Inflammatory macrophage treated with lipopolysaccharide for 4 hours (primary cell): Measurements from ENCODE around the gene BBS9.
"Not testable (repeated sequence)": the region's sequence is repeated elsewhere in the genome, so short reads cannot be mapped to it uniquely, and the experiment has no call there.

Experiments used
- DNase-seq: peaks from one replicate; pipeline ENCODE4 v3.0.0-alpha.2; 2020

Gene BBS9

GRCh38 chr7:33509206-33509605 lies 379.8 kb downstream of the BBS9 start:
- DNase-seq, result no peak

DNA sequence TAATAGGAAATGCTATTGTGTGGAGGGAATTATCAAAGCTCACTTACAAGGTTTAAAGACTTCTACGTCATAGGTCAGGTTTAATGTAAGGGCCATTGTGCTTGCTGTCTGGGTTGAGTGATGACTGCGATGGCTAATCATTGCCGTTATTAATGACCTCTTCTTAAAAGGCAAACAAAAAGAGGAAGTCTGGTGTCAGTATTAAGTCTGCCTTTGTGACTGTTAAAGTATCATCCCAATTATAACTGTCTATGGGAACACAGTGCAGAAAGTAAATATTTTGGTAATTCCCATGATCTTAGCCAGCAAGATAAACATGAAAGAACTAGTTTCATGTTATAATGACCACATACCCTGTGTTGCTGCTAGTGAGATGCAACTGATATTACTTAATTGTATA lies 382.4 kb downstream of the BBS9 start:
- DNase-seq, result no peak

- DNase-seq, result no peak
Observed at GRCh38 chr7:33516568-33516967, 387.2 kb downstream of the BBS9 start.

- no peak for DNase-seq
Observed at GRCh38 chr7:33517191-33517590, 387.8 kb downstream of the BBS9 start.

GRCh38 chr7:33527008-33527407 lies 397.6 kb downstream of the BBS9 start:
- not testable (repeated sequence) for DNase-seq

GRCh38 chr7:33527613-33528012 lies 398.2 kb downstream of the BBS9 start:
- DNase-seq, result not testable (repeated sequence)

DNA sequence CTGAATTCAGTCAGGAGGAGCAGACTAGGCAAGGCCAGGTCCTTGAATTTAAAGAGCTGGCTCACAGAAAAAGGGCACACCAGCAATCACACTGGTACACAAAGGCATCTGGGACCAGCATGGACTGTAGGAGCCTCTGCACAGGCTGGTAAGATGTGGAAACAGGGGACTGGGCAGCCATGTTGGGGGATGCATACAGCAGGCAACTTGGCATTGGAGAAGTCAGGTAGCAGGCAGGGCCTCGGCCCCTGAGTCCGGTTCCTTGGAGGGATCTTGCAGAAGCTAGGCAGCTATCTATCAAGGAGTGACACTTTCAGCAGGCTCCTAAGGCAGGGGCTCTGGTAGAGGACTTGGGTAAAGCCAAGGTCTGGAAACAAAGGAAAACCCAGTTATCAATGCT lies 399.7 kb downstream of the BBS9 start:
- DNase-seq, result no peak

- DNase-seq, result no peak
Observed at GRCh38 chr7:33530664-33531063, 401.3 kb downstream of the BBS9 start.

GRCh38 chr7:33531888-33532287 lies 402.5 kb downstream of the BBS9 start:
- no peak for DNase-seq

DNA sequence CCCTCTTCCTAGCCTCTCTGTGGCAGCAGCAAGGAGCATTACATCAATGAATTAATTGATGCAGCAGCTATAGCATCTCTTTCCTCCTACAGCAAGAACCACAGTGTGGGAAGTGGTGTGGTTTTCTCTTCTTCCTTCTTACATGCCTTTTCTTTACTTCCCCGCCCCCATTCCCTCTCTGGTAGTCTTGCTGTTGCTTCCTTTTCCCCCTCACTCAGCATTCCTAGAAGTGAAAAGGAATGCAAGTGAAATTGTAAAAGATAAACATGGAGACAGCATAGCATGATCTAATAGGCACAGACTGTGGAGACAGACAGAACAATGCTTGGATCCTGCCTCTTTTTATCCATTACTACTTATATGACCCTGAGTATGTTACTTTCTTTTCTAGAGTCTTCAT lies 405.5 kb downstream of the BBS9 start:
- DNase-seq, result no peak

DNA sequence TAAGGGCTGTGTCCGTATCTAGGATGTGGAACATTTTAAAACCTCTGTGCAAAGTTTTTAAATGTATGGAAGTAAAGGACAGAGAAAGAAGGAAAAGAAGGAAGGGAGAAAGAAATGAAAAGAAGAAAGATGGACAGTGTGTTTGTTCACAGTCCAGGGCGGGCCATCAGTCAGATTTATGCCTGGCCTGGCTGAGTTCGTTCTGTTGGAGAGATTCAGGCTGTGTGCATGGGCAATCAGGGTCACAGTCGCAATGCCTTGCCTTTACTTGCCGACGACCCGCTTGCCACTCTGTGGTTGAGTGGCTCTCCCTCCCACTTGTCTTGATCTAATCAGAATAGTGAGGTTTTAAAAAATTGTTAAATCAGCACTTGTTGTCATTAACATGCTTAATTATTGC lies 406.6 kb downstream of the BBS9 start:
- DNase-seq, result no peak

- no peak for DNase-seq
Observed at GRCh38 chr7:33536398-33537103, 407.2 kb downstream of the BBS9 start.

GRCh38 chr7:33537104-33537477 lies 407.7 kb downstream of the BBS9 start:
- no peak for DNase-seq

GRCh38 chr7:33539198-33539597 lies 409.8 kb downstream of the BBS9 start:
- DNase-seq, result no peak

DNA sequence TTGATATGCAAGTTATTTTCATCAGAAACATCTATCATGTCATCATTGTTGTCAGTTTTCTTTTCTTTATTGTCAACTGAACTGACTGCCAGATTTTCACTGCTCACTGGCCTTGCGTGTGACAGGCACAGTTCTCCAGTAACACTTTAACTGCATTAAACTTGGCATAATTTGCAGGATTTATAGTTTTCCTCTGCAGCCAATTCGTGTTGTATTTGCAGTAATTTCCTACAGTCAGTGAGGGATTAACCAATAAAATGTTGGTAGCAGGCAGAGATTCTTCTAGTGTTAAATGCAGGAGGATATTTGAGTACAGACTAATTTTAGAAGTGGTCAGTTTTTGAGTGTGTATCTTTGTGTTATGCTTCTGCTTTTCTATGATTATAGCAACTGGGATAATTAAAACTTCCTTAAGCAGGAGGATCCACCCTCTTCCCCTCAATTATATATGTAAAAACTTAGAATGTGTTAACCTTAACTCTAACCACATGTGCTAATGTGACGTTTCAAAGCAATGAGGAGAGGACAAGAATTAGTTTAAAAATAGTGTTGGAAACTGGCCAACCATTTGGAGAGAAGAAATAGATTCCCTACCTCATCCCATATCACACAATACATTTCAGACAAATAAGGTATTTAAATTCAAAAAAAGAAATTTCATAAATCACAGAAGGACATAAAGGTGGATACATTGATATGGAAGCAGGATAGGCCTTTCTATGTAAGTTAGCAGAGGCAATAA lies 410.5 kb downstream of the BBS9 start:
- no peak for DNase-seq

DNA sequence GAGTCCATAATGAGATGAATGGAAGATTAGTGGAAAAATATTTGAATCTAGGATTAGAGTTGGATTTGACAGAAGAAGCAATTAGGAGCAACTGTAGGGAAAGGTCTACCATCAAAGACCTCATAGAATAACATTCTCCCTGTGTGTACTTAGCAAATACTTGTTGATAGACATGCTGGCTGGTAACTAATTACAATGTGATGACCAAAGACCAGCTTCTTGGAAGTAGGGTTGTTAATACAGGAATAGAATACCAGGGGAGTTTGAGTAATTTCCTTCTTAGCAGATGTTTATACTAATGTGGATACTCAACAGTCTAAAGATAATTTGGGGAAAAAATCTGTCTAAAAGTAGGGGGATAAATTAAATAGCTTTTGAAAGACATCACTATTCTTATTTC lies 418.5 kb downstream of the BBS9 start:
- no peak for DNase-seq

DNA sequence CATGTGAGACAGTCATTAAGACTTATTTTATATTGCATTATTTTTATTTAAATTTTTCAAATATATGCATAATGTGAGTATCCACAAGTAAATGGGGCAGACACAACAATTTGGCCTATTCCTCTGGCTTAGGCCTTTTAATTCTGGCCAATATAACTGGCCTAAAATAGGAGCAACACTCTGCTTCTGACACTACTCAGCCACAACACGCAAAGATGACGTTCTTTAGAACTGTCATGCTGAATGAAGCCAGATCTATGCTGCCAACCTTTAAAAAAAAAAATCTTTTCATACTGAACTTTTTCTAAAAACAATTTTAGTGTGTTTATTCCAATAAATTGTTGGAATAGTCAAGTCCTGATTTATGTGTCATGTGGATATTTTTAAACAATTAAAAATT lies 421.0 kb downstream of the BBS9 start:
- DNase-seq, result no peak

GRCh38 chr7:33550979-33551378 lies 421.6 kb downstream of the BBS9 start:
- DNase-seq, result no peak

- no peak for DNase-seq
Observed at GRCh38 chr7:33554046-33554445, 424.7 kb downstream of the BBS9 start.

GRCh38 chr7:33554576-33554975 lies 425.2 kb downstream of the BBS9 start:
- no peak for DNase-seq

DNA sequence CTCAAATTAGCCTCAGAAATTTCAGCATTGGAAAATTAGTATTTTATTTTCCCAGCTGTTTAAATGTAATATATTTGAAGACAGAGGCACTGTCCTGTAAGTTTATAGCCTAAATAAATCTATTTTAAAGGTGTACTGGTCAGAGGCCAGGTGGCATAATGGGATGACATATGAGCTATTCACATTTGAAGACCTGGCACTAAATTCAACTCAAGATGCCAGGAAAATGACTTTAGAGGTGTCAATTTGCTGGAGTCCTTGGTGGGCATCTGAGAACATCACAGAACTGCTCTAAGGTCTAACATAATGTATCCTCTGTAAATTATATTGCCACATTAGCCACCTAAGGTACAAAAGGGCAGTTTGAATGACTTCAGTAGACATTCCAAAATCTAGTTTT lies 427.1 kb downstream of the BBS9 start:
- no peak for DNase-seq

DNA sequence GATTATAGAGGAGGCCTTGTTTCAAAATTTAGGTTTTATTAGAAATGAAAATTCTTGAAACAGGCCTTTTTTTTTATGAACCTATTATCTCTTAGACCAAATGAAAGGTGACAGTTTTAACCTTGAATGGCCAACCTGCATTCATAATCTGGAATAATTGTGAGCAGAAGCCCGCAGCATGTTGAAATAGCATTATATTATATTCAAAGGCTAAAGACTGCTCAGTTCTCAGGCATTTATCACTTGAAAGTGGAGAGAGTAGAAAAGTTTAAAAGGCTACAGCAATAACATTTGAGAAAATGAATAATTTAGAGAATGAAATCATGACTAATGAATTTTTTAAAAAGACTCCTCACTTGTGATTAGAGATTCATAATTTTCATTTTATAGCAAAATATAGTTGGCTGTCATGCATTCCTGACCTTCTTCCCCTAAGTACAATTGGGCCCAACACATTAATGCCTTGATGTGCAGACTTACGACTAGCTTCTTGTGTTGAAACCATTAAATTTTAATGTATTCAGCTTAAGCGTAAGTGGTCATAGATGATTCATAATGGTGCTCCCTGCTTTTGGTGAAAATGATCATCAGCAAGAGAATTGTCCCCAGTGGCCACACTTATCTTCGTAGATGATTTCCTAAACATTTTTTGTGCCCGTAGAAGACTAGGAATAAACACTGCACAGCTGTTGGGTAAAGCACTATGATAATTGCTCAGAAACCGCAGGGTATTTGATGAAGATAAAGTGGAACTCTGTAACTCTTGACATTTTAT lies 429.4 kb downstream of the BBS9 start:
- no peak for DNase-seq

DNA sequence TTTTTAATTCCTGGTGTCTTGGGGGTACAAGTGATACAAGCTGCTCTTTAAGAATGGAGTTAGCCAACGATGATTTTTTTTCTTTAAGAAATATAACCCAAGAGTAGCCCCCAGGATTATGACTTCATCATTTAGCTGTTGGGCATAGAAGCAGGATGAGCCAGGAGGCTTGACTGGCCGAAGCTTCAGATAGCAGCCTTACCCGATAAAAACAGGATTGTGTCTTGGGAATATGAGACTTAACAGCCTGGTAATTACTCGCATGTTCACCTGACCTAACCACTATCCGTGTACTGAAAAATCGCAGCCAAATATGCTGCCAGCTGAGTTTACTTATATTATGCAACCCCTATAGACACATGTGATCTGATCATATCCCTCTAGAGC lies 430.0 kb downstream of the BBS9 start:
- DNase-seq, result no peak

DNA sequence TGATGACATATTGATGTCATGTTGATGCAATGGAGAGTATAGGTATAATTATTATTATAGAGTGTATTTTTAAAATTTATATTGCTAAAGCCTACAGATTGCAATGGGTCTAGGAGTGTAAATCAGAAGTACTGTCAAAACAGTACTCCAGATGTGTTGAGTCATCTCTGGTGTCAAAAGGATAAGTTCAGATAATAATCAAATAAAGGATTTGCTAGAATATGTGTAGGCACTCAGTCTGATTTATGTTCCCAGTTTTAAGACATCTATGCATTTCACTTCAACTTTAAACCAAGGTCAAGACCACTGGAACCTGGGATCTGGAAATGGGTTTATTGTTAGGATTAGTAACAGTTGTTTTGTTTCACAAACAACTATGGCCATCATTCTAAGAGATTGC lies 433.6 kb downstream of the BBS9 start:
- DNase-seq, result no peak
